Activated naive CD8-positive, alpha-beta T cell (primary cell): ENCODE results near the gene THOP1.
"Not testable (repeated sequence)": the region's sequence is repeated elsewhere in the genome, so short reads cannot be mapped to it uniquely, and the experiment has no call there.

Experiments used
- H3K27ac Mint-ChIP-seq: one replicate; pipeline ENCODE4 v1.8.0; 2021; ENCODE audit warnings: mixed read lengths
- H3K27me3 Mint-ChIP-seq: one replicate; pipeline ENCODE4 v1.8.0; 2021; ENCODE audit warnings: mixed read lengths
- H3K36me3 Mint-ChIP-seq: one replicate; pipeline ENCODE4 v1.8.0; 2021; ENCODE audit warnings: mixed read lengths
- H3K4me1 Mint-ChIP-seq: one replicate; pipeline ENCODE4 v1.8.0; 2021; ENCODE audit warnings: low read depth, mixed read lengths
- H3K4me3 Mint-ChIP-seq: one replicate; pipeline ENCODE4 v1.8.0; 2021; ENCODE audit warnings: mild to moderate bottlenecking, mixed read lengths
- H3K9me3 Mint-ChIP-seq: one replicate; pipeline ENCODE4 v1.8.0; 2021; ENCODE audit warnings: low read depth, mixed read lengths

The THOP1 gene

DNA sequence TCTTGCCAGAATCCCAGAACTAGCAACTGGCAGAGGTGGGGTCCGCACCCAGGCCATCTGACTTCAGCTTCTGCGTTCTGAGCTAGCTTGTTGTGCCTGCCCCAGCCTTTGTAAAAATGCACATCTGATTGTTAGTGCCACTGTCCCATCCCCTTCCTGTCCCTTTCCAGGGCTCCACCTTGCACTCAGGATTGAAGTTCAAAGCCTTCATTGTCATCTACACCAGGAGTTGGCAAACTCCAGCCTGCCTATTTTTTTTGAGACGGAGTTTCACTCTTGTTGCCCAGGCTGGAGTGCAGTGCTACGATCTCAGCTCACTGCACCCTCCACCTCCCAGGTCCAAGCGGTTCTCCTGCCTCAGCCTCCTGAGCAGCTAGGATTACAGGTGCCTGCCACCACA lies 2.9 kb downstream of the THOP1 start:
- H3K9me3 Mint-ChIP-seq = no peaks in the 10 kb centered on the region
- H3K4me3 Mint-ChIP-seq = peak overlapping the region; percentile 59
- H3K4me1 Mint-ChIP-seq = peaks cover 34% of the 10 kb centered on the region
- H3K27ac Mint-ChIP-seq = no peak overlapping the region
- H3K27me3 Mint-ChIP-seq = no peaks in the 10 kb centered on the region
- no peaks in the 10 kb centered on the region for H3K36me3 Mint-ChIP-seq

GRCh38 chr19:2790194-2790556 lies 4.9 kb downstream of the THOP1 start:
- no peaks in the 10 kb centered on the region for H3K36me3 Mint-ChIP-seq
- no peak overlapping the region for H3K27ac Mint-ChIP-seq
- H3K4me3 Mint-ChIP-seq = no peak overlapping the region

GRCh38 chr19:2790557-2791271 lies 5.4 kb downstream of the THOP1 start:
- H3K4me1 Mint-ChIP-seq = peaks cover 17% of the 10 kb centered on the region
- H3K27ac Mint-ChIP-seq = no peak overlapping the region
- no peaks in the 10 kb centered on the region for H3K9me3 Mint-ChIP-seq
- no peaks in the 10 kb centered on the region for H3K36me3 Mint-ChIP-seq
- no peaks in the 10 kb centered on the region for H3K27me3 Mint-ChIP-seq
- H3K4me3 Mint-ChIP-seq = no peak overlapping the region

More at GRCh38 chr19:2790194-2790556, 4.9 kb downstream of the THOP1 start:
- Mint-ChIP-seq H3K4me1 (peaks cover 18% of the 10 kb centered on the region), H3K27me3 (no peaks in the 10 kb centered on the region), H3K9me3 (no peaks in the 10 kb centered on the region)

- Mint-ChIP-seq H3K27me3 (no peaks in the 10 kb centered on the region), H3K9me3 (no peaks in the 10 kb centered on the region), H3K36me3 (no peaks in the 10 kb centered on the region), H3K27ac (no peak overlapping the region), H3K4me3 (no peak overlapping the region), H3K4me1 (peaks cover 12% of the 10 kb centered on the region)
Measured at GRCh38 chr19:2791440-2791839, 6.1 kb downstream of the THOP1 start.

GRCh38 chr19:2791876-2792275 lies 6.6 kb downstream of the THOP1 start:
- no peaks in the 10 kb centered on the region for H3K27me3 Mint-ChIP-seq
- H3K4me3 Mint-ChIP-seq = no peak overlapping the region
- H3K27ac Mint-ChIP-seq = no peak overlapping the region
- no peaks in the 10 kb centered on the region for H3K9me3 Mint-ChIP-seq
- H3K36me3 Mint-ChIP-seq = no peaks in the 10 kb centered on the region
- H3K4me1 Mint-ChIP-seq = peaks cover 12% of the 10 kb centered on the region

GRCh38 chr19:2792666-2793065 lies 7.4 kb downstream of the THOP1 start:
- H3K36me3 Mint-ChIP-seq, H3K27ac Mint-ChIP-seq, H3K4me1 Mint-ChIP-seq, H3K4me3 Mint-ChIP-seq, H3K9me3 Mint-ChIP-seq, H3K27me3 Mint-ChIP-seq: not testable (repeated sequence)

GRCh38 chr19:2793126-2793525 lies 7.8 kb downstream of the THOP1 start:
- H3K4me3 Mint-ChIP-seq = no peak overlapping the region
- H3K36me3 Mint-ChIP-seq = no peaks in the 10 kb centered on the region
- peaks cover 7% of the 10 kb centered on the region for H3K4me1 Mint-ChIP-seq
- H3K27me3 Mint-ChIP-seq = no peaks in the 10 kb centered on the region
- H3K27ac Mint-ChIP-seq = no peak overlapping the region
- no peaks in the 10 kb centered on the region for H3K9me3 Mint-ChIP-seq

DNA sequence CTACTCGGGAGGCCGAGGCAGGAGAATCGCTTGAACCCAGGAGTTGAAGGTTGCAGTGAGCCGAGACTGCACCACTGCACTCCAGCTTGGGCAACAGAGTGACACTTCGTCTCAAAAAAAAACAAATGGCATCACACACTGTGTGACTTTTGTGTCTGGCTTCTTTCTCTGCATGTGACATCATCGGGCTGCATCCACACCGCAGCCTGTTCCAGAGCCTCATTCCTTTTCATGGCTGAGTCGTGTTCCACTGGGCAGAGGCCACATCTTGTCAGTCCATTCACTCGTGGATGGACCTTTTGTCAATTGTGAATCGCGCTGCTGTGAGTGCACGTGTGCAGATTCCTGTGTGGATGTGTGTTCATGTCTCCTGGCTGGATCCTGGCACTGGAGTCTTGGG lies 8.3 kb downstream of the THOP1 start:
- no peaks in the 10 kb centered on the region for H3K27me3 Mint-ChIP-seq
- no peak overlapping the region for H3K27ac Mint-ChIP-seq
- no peaks in the 10 kb centered on the region for H3K9me3 Mint-ChIP-seq
- H3K36me3 Mint-ChIP-seq = no peaks in the 10 kb centered on the region
- no peak overlapping the region for H3K4me3 Mint-ChIP-seq
- peaks cover 7% of the 10 kb centered on the region for H3K4me1 Mint-ChIP-seq

GRCh38 chr19:2795827-2796658 lies 10.7 kb downstream of the THOP1 start:
- H3K27me3 Mint-ChIP-seq = no peaks in the 10 kb centered on the region
- H3K4me3 Mint-ChIP-seq = no peak overlapping the region
- no peaks in the 10 kb centered on the region for H3K4me1 Mint-ChIP-seq
- no peaks in the 10 kb centered on the region for H3K9me3 Mint-ChIP-seq
- H3K27ac Mint-ChIP-seq = no peak overlapping the region
- no peaks in the 10 kb centered on the region for H3K36me3 Mint-ChIP-seq

DNA sequence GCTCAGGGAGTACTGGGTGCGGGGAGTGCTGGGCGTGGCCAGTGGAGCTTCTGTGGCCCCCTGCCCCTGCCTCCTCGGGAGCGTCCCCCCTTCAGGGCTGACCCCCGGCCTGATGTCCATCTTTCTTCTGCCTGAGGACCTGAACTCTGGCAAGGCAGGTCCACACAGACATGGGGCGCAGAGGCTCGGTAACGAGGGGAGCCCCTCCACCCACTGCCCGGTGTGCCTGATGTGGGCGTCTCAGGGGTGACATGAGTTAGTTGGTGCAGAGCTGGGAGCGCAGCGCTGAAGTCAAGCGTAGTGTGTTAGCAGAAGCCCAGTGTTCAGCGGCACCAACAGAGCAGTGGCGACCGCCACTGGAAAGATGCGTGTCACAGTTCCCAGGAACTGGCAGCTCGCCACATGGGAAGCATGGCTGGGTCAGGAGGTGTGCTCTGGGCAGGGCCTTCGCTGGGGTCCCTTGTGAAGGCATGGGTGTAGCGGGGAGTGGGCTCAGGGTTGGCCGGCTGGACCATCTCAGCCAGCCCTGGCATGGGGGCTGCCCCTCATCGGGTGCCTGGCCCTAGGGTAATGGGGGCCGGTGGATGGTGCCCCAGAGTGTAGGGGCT lies 11.5 kb downstream of the THOP1 start:
- Mint-ChIP-seq H3K27me3 (no peaks in the 10 kb centered on the region), H3K4me1 (no peaks in the 10 kb centered on the region), H3K9me3 (no peaks in the 10 kb centered on the region), H3K36me3 (no peaks in the 10 kb centered on the region), H3K4me3 (no peak overlapping the region), H3K27ac (no peak overlapping the region)

- H3K36me3 Mint-ChIP-seq = no peaks in the 10 kb centered on the region
Measured at GRCh38 chr19:2797280-2797679, 12.0 kb downstream of the THOP1 start.

DNA sequence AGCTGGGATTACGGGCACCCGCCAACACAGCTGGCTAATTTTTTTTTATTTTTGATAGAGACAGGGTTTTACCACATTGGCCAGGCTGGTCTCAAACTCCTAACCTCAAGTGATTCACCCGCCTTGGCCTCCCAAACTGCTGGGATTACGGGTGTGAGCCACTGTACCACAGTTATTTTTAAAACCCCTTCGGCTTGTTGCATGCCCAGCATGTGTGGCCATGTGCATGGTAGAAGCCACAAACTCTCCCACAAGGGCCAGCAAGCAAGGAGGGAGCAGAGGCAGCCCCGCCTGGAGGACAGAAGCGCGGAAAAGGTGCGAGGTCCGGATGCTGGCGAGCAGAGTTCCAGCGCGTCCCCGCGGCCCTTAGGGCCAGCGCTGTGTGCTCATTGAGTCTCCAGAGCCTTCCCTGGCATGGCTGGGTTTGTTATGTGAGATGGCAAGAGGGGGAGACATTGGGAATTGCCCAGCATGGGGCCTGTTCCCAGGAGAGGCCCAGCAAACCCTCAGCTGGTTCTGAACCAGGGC lies 12.9 kb downstream of the THOP1 start:
- no peaks in the 10 kb centered on the region for H3K9me3 Mint-ChIP-seq
- H3K27me3 Mint-ChIP-seq = no peaks in the 10 kb centered on the region
- no peak overlapping the region for H3K4me3 Mint-ChIP-seq
- H3K27ac Mint-ChIP-seq = no peak overlapping the region
- H3K4me1 Mint-ChIP-seq = no peaks in the 10 kb centered on the region
- peaks cover 4% of the 10 kb centered on the region for H3K36me3 Mint-ChIP-seq

More at GRCh38 chr19:2797280-2797679, 12.0 kb downstream of the THOP1 start:
- no peak overlapping the region for H3K4me3 Mint-ChIP-seq
- no peak overlapping the region for H3K27ac Mint-ChIP-seq
- H3K4me1 Mint-ChIP-seq = no peaks in the 10 kb centered on the region
- no peaks in the 10 kb centered on the region for H3K27me3 Mint-ChIP-seq
- H3K9me3 Mint-ChIP-seq = no peaks in the 10 kb centered on the region

- Mint-ChIP-seq H3K27me3 (no peaks in the 10 kb centered on the region), H3K4me3 (no peak overlapping the region), H3K4me1 (no peaks in the 10 kb centered on the region), H3K27ac (no peak overlapping the region), H3K36me3 (peaks cover 4% of the 10 kb centered on the region), H3K9me3 (no peaks in the 10 kb centered on the region)
Measured at GRCh38 chr19:2798733-2799132, 13.4 kb downstream of the THOP1 start.

DNA sequence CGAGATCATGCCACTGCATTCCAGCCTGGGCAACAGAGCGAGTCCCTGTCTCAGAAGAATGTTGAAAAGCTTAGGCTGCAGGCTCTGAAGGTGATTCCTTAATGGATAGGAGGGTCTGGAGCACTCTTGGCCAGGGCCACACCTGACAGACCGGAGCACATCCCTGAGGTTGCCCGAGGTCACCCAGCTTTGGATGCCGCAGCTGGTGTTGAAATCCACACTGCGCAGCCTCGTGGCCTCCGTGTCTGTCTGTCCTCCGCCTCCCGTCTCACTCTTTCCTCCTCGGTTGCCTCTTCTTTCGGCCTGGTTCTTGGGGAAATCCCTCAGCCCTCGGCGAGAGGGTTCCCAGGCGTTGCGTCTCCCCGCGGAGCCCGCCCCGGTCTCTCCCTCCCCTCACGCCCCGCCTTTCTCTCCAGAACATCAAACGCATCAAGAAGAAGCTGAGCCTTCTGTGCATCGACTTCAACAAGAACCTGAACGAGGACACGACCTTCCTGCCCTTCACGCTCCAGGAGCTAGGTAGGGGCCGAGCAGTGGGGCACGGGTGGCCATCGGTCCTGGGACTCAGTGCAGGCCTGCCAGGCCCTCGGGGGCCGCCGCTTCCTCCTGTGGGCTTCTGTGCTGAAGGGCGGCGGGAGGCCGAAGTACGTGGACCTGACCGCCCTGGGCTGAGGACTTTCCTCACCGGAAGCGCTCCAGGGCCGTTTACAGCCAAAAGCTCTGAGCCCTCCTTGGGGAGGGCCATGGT lies 14.1 kb downstream of the THOP1 start:
- no peak overlapping the region for H3K4me3 Mint-ChIP-seq
- no peaks in the 10 kb centered on the region for H3K9me3 Mint-ChIP-seq
- no peaks in the 10 kb centered on the region for H3K27me3 Mint-ChIP-seq
- H3K36me3 Mint-ChIP-seq = peaks cover 4% of the 10 kb centered on the region
- no peak overlapping the region for H3K27ac Mint-ChIP-seq
- H3K4me1 Mint-ChIP-seq = no peaks in the 10 kb centered on the region

DNA sequence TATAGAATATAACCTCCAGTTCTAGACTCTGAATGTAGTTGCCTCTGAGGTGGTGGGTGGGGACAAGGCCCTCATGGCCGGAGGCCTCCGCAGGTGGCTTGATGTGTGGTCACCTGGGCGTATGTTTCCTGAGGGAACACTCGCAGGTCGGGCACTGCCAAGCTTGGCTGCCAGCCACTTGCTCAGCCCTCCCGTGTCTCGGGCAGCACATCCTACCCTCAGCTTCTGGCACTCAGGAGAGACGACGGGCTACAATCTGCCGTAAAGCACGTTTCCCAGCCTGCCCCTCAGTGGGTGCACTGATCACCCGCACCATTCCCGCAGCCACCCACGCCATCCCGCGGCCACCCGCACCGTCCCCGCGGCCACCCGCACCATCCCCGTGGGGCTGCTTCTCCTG lies 15.2 kb downstream of the THOP1 start:
- peaks cover 4% of the 10 kb centered on the region for H3K36me3 Mint-ChIP-seq
- no peaks in the 10 kb centered on the region for H3K27me3 Mint-ChIP-seq
- no peaks in the 10 kb centered on the region for H3K4me1 Mint-ChIP-seq
- no peak overlapping the region for H3K27ac Mint-ChIP-seq
- no peak overlapping the region for H3K4me3 Mint-ChIP-seq
- no peaks in the 10 kb centered on the region for H3K9me3 Mint-ChIP-seq
